ENCODE data around the gene DOCK1. TPM values are rescaled to one million over a fixed set of nuclear protein-coding genes. Genes with fewer than 3 reads are reported as not detected.

Gene DOCK1
- total RNA-seq, 1 experiment from 2014 or later = 40.0 TPM

GRCh38 chr10:127193125-127193524 lies 287.9 kb downstream of the DOCK1 start:
- H3K4me3 Mint-ChIP-seq (ENCODE audit: unreplicated experiment) = no peak overlapping the region
- CTCF ChIA-PET = no interaction called here
- no peaks in the 10 kb centered on the region for H3K9me3 Mint-ChIP-seq (ENCODE audit: unreplicated experiment)
- H3K27ac Mint-ChIP-seq (ENCODE audit: low read depth, unreplicated experiment) = no peak overlapping the region
- TF ChIP-seq CTCF (IDR thresholded peaks at IDR 0.05; ENCODE audit: unreplicated experiment) = no peak
- peaks cover 6% of the 10 kb centered on the region for H3K36me3 Mint-ChIP-seq (ENCODE audit: insufficient read depth, unreplicated experiment)
- POLR2A ChIA-PET = interaction anchor here (0.9 kb wide), 1 partner anchor 46 kb away, joined by 3 read pairs; no protein-coding TSS in a partner anchor
- H3K27me3 Mint-ChIP-seq (ENCODE audit: insufficient read depth, unreplicated experiment) = no peaks in the 10 kb centered on the region
- no TSS peak for BruUV-seq (replicated peaks)
- intact Hi-C loops (cut with micrococcal nuclease) = no loop called here
- DNase-seq (ENCODE audit: unreplicated experiment) = no peak
- H3K4me1 Mint-ChIP-seq (ENCODE audit: insufficient read depth, unreplicated experiment) = no peaks in the 10 kb centered on the region

GRCh38 chr10:127194111-127194510 lies 288.9 kb downstream of the DOCK1 start:
- CTCF ChIA-PET = interaction anchor here (0.6 to 1.0 kb wide), 4 partner anchors 11 to 44 kb away, joined by 3 to 4 read pairs (median 3); no protein-coding TSS in a partner anchor
- no peaks in the 10 kb centered on the region for H3K27me3 Mint-ChIP-seq (ENCODE audit: insufficient read depth, unreplicated experiment)

GRCh38 chr10:127194599-127194998 lies 289.4 kb downstream of the DOCK1 start:
- no peak overlapping the region for H3K27ac Mint-ChIP-seq (ENCODE audit: low read depth, unreplicated experiment)
- H3K9me3 Mint-ChIP-seq (ENCODE audit: unreplicated experiment) = no peaks in the 10 kb centered on the region
- ChIA-PET CTCF (interaction anchor here (0.6 to 1.0 kb wide), 3 partner anchors 11 to 45 kb away, joined by 3 to 4 read pairs (median 3); no protein-coding TSS in a partner anchor), POLR2A (no interaction called here)
- no peak for TF ChIP-seq CTCF (IDR thresholded peaks at IDR 0.05; ENCODE audit: unreplicated experiment)
- BruUV-seq (replicated peaks) = no TSS peak
- DNase-seq (ENCODE audit: unreplicated experiment) = no peak
- intact Hi-C loops (cut with micrococcal nuclease) = no loop called here
- no peaks in the 10 kb centered on the region for H3K27me3 Mint-ChIP-seq (ENCODE audit: insufficient read depth, unreplicated experiment)
- no peak overlapping the region for H3K4me3 Mint-ChIP-seq (ENCODE audit: unreplicated experiment)
- no peaks in the 10 kb centered on the region for H3K4me1 Mint-ChIP-seq (ENCODE audit: insufficient read depth, unreplicated experiment)
- H3K36me3 Mint-ChIP-seq (ENCODE audit: insufficient read depth, unreplicated experiment) = peaks cover 6% of the 10 kb centered on the region

More at GRCh38 chr10:127194111-127194510, 288.9 kb downstream of the DOCK1 start:
- intact Hi-C loops (cut with micrococcal nuclease) = no loop called here
- Mint-ChIP-seq H3K36me3 (ENCODE audit: insufficient read depth, unreplicated experiment) (peaks cover 6% of the 10 kb centered on the region), H3K4me1 (ENCODE audit: insufficient read depth, unreplicated experiment) (no peaks in the 10 kb centered on the region), H3K27ac (ENCODE audit: low read depth, unreplicated experiment) (no peak overlapping the region), H3K4me3 (ENCODE audit: unreplicated experiment) (no peak overlapping the region), H3K9me3 (ENCODE audit: unreplicated experiment) (no peaks in the 10 kb centered on the region)
- POLR2A ChIA-PET = interaction anchor here (0.7 to 0.9 kb wide), 2 partner anchors 47 to 144 kb away, joined by 3 to 4 read pairs; no protein-coding TSS in a partner anchor
- no peak for TF ChIP-seq CTCF (IDR thresholded peaks at IDR 0.05; ENCODE audit: unreplicated experiment)
- no TSS peak for BruUV-seq (replicated peaks)
- DNase-seq (ENCODE audit: unreplicated experiment) = no peak

GRCh38 chr10:127195041-127195506 lies 289.8 kb downstream of the DOCK1 start:
- DNase-seq (ENCODE audit: unreplicated experiment) = no peak
- Mint-ChIP-seq H3K4me1 (ENCODE audit: insufficient read depth, unreplicated experiment) (no peaks in the 10 kb centered on the region), H3K36me3 (ENCODE audit: insufficient read depth, unreplicated experiment) (peaks cover 6% of the 10 kb centered on the region), H3K9me3 (ENCODE audit: unreplicated experiment) (no peaks in the 10 kb centered on the region), H3K4me3 (ENCODE audit: unreplicated experiment) (no peak overlapping the region), H3K27ac (ENCODE audit: low read depth, unreplicated experiment) (no peak overlapping the region), H3K27me3 (ENCODE audit: insufficient read depth, unreplicated experiment) (no peaks in the 10 kb centered on the region)
- ChIA-PET CTCF (interaction anchor here (0.9 kb wide), 1 partner anchor 12 kb away, joined by 3 read pairs; no protein-coding TSS in a partner anchor), POLR2A (no interaction called here)
- TF ChIP-seq CTCF (IDR thresholded peaks at IDR 0.05; ENCODE audit: unreplicated experiment) = no peak
- intact Hi-C loops (cut with micrococcal nuclease) = no loop called here
- no TSS peak for BruUV-seq (replicated peaks)
